Cerebellar nuclear complex (tissue), 1 donor: ENCODE results near the gene VGLL4.
A peak's percentile ranks its signal among the peaks of the same experiment; 100 is the strongest.
"Not testable (repeated sequence)": the region's sequence is repeated elsewhere in the genome, so short reads cannot be mapped to it uniquely, and the experiment has no call there.

Experiments
- DNase-seq, 2 experiments: peaks; one replicate each; lab custom pipeline; 2025; lab: John Stamatoyannopoulos, UW

The VGLL4 gene

GRCh38 chr3:11584570-11584969 is 59.1 kb downstream of the VGLL4 start:
- no peak for DNase-seq

GRCh38 chr3:11583638-11584046 is 60.1 kb downstream of the VGLL4 start:
- no peak for DNase-seq

GRCh38 chr3:11583235-11583634 is 60.5 kb downstream of the VGLL4 start:
- DNase-seq: no peak

GRCh38 chr3:11582191-11582968 is 61.3 kb downstream of the VGLL4 start:
- peak; percentile 17 to 19 for DNase-seq

GRCh38 chr3:11581237-11582190 is 62.2 kb downstream of the VGLL4 start:
- DNase-seq: no peak

- no peak for DNase-seq
Measured at GRCh38 chr3:11580645-11581044, 63.1 kb downstream of the VGLL4 start.

GRCh38 chr3:11578169-11578568 is 65.5 kb downstream of the VGLL4 start:
- DNase-seq: no peak

- DNase-seq: no peak
Measured at GRCh38 chr3:11576453-11576852, 67.3 kb downstream of the VGLL4 start.

- no peak for DNase-seq
Measured at GRCh38 chr3:11575677-11576076, 68.0 kb downstream of the VGLL4 start.

GRCh38 chr3:11574981-11575669 is 68.6 kb downstream of the VGLL4 start:
- no peak for DNase-seq

- DNase-seq: not testable (repeated sequence)
Measured at GRCh38 chr3:11572660-11573059, 71.1 kb downstream of the VGLL4 start.

- no peak for DNase-seq
Measured at GRCh38 chr3:11570789-11571495, 72.8 kb downstream of the VGLL4 start.

GRCh38 chr3:11570251-11570650 is 73.5 kb downstream of the VGLL4 start:
- DNase-seq: no peak

- DNase-seq: no peak
Measured at GRCh38 chr3:11569156-11569741, 74.5 kb downstream of the VGLL4 start.

GRCh38 chr3:11568503-11569155 is 75.1 kb downstream of the VGLL4 start:
- no peak for DNase-seq

- no peak for DNase-seq
Measured at GRCh38 chr3:11567516-11568467, 75.9 kb downstream of the VGLL4 start.

GRCh38 chr3:11566916-11567315 is 76.8 kb downstream of the VGLL4 start:
- DNase-seq: no peak

- DNase-seq: no peak
Measured at GRCh38 chr3:11566478-11566877, 77.2 kb downstream of the VGLL4 start.

- no peak for DNase-seq
Measured at GRCh38 chr3:11565932-11566331, 77.8 kb downstream of the VGLL4 start.

GRCh38 chr3:11565492-11565891 is 78.2 kb downstream of the VGLL4 start:
- DNase-seq: no peak
